ENCODE data around the gene CBLC. TPM values are rescaled to one million over a fixed set of nuclear protein-coding genes. Genes with fewer than 3 reads are reported as not detected.

Gene CBLC
- total and polyA plus RNA-seq, 2 donors from 2014 or later: 8.2 to 11.5 TPM

DNA sequence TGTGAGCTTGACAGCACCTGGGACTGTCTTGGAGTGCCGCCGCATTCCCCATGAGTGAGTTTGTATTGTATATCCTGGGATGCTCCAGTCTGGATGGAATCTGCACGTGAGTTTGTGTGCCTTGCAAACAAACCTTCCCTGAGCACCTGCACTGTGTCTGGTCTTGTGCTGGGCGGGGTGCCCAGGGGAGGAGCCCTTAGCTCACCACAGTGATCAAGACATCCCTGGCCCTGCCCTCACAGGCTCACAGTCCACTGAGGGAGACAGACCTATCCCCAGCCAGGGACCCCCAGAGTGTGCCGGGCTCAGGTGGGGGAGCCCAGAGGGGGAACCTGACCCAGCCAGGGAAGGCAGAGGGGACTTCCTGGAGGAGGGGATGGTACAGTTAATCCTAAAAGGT is 29.5 kb downstream of the CBLC start:
- DNase-seq (peak in 2 of 5 donors; percentile 40 to 56), FAIRE-seq (no peak)
- intact Hi-C loops (cut with DNase I): no loop called here
- TF ChIP-seq, protein P1, sequence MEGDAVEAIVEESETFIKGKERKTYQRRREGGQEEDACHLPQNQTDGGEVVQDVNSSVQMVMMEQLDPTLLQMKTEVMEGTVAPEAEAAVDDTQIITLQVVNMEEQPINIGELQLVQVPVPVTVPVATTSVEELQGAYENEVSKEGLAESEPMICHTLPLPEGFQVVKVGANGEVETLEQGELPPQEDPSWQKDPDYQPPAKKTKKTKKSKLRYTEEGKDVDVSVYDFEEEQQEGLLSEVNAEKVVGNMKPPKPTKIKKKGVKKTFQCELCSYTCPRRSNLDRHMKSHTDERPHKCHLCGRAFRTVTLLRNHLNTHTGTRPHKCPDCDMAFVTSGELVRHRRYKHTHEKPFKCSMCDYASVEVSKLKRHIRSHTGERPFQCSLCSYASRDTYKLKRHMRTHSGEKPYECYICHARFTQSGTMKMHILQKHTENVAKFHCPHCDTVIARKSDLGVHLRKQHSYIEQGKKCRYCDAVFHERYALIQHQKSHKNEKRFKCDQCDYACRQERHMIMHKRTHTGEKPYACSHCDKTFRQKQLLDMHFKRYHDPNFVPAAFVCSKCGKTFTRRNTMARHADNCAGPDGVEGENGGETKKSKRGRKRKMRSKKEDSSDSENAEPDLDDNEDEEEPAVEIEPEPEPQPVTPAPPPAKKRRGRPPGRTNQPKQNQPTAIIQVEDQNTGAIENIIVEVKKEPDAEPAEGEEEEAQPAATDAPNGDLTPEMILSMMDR (IDR thresholded peaks at IDR 0.05; ENCODE audit: borderline replicate concordance, extremely low read depth, insufficient read depth): no peak
- Histone ChIP-seq H3K36me3 (ENCODE audit: control insufficient read depth in 2 of 3, insufficient read depth in 3 of 3, low read length in 3 of 3) (peaks cover 0 to 4% (median 0%) of the 10 kb centered on the region in 3 donors), H3K27me3 (ENCODE audit: control insufficient read depth, insufficient read depth, low read length) (no peaks in the 10 kb centered on the region), H3K9ac (ENCODE audit: low read length in 3 of 3) (peak overlapping the region in 1 of 3 donors; percentile 53), H3K4me3 (ENCODE audit: low read length in 3 of 3) (no peak overlapping the region), H3K4me1 (ENCODE audit: control insufficient read depth in 2 of 3, insufficient read depth in 2 of 3, low read depth in 1 of 3, low read length in 3 of 3) (peaks cover 0 to 30% (median 13%) of the 10 kb centered on the region in 3 donors), H3K27ac (ENCODE audit: low read depth in 2 of 2, low read length in 2 of 2) (peak overlapping the region; percentile 96 to 98), H3K9me3 (ENCODE audit: control insufficient read depth in 2 of 3, insufficient read depth in 1 of 3, low read length in 3 of 3) (no peaks in the 10 kb centered on the region)

DNA sequence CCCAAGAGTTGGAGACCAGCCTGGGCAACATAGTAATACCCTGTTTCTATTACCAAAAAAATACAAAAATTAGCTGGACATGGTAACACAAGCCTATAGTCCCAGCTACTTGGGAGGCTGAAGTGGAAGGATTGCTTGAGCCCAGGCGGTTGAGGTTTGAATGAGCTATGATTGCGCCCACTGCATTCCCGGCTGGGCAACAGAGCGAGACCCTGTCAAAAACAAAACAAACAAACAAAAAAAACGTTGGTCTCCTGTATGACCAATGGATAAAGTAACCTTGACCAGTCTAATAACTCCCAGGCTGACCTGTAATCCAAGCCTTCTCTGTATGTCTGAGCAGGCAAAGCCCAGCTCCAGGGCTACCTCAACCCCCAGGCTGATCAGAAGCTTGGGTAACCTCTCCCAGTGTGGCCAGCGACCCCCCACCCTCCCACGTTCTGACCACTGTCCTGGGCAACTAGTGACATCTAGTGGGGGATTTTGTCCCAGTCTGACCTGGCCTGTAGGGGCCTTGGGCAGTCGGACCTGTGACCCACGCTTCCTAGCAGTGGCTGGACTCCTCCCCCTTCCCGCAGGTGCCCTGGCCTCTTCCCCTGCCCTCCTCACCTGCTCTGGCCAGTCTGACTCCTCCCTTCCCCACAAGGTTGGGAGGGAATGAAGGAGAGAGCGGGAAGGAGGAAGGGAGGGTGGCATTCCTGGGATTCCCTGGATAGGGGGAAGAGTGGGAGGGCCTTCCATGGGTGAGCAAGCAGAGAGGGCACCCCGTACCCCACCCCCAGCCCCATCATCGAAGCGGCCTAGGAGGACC is 30.2 kb downstream of the CBLC start:
- DNase-seq (peak; percentile 87 to 95 (median 91)), FAIRE-seq (peak; percentile 53)
- TF ChIP-seq, protein P1 (IDR thresholded peaks at IDR 0.05; ENCODE audit: borderline replicate concordance, extremely low read depth, insufficient read depth): peak; percentile 60
- Histone ChIP-seq H3K27me3 (ENCODE audit: control insufficient read depth, insufficient read depth, low read length) (no peaks in the 10 kb centered on the region), H3K27ac (ENCODE audit: low read depth in 2 of 2, low read length in 2 of 2) (peak overlapping the region; percentile 96 to 98), H3K9ac (ENCODE audit: low read length in 3 of 3) (peak overlapping the region in 1 of 3 donors; percentile 53), H3K4me3 (ENCODE audit: low read length in 3 of 3) (peak overlapping the region in 2 of 3 donors; percentile 19 to 48), H3K36me3 (ENCODE audit: control insufficient read depth in 2 of 3, insufficient read depth in 3 of 3, low read length in 3 of 3) (peaks cover 0 to 4% (median 0%) of the 10 kb centered on the region in 3 donors), H3K9me3 (ENCODE audit: control insufficient read depth in 2 of 3, insufficient read depth in 1 of 3, low read length in 3 of 3) (no peaks in the 10 kb centered on the region), H3K4me1 (ENCODE audit: control insufficient read depth in 2 of 3, insufficient read depth in 2 of 3, low read depth in 1 of 3, low read length in 3 of 3) (peaks cover 0 to 30% (median 13%) of the 10 kb centered on the region in 3 donors)
- intact Hi-C loops (cut with DNase I): no loop called here

GRCh38 chr19:44808463-44809371 is 31.0 kb downstream of the CBLC start, which contains the start of gene BCAM:
Gene BCAM, plus strand, starts transcription at chr19:44809103. Its CDS starts 22 bp downstream, at chr19:44809125.
- intact Hi-C loops (cut with DNase I): no loop called here
- Histone ChIP-seq H3K4me1 (ENCODE audit: control insufficient read depth in 2 of 3, insufficient read depth in 2 of 3, low read depth in 1 of 3, low read length in 3 of 3) (peaks cover 0 to 35% (median 13%) of the 10 kb centered on the region in 3 donors), H3K9ac (ENCODE audit: low read length in 3 of 3) (peak within 1 kb of the TSS; percentile 64 to 94 (median 79)), H3K36me3 (ENCODE audit: control insufficient read depth in 2 of 3, insufficient read depth in 3 of 3, low read length in 3 of 3) (peaks cover 0 to 7% (median 3%) of the 10 kb centered on the region in 3 donors), H3K4me3 (ENCODE audit: low read length in 3 of 3) (peak within 1 kb of the TSS; percentile 64 to 85 (median 78)), H3K27me3 (ENCODE audit: control insufficient read depth, insufficient read depth, low read length) (no peaks in the 10 kb centered on the region), H3K27ac (ENCODE audit: low read depth in 2 of 2, low read length in 2 of 2) (peak within 1 kb of the TSS; percentile 96 to 98), H3K9me3 (ENCODE audit: control insufficient read depth in 2 of 3, insufficient read depth in 1 of 3, low read length in 3 of 3) (no peaks in the 10 kb centered on the region)
- DNase-seq: peak; percentile 79 to 96 (median 89)
- TF ChIP-seq, protein P1 (IDR thresholded peaks at IDR 0.05; ENCODE audit: borderline replicate concordance, extremely low read depth, insufficient read depth): no peak
- FAIRE-seq: no peak
